Activated naive CD8-positive, alpha-beta T cell treated with anti-CD3 and anti-CD28 coated beads for 36 hours (primary cell): Measurements from ENCODE around the gene CHI3L2. TPM values are rescaled to one million over a fixed set of nuclear protein-coding genes. Genes with fewer than 3 reads are reported as not detected.

ENCODE experiments used
- DNase-seq: peaks from one replicate; pipeline ENCODE4 v3.0.0; 2021
- H3K27ac Mint-ChIP-seq: one replicate; pipeline ENCODE4 v1.8.0; 2022; ENCODE audit warnings: mild to moderate bottlenecking, moderate library complexity, mixed read lengths
- H3K27me3 Mint-ChIP-seq: one replicate; pipeline ENCODE4 v1.8.0; 2022; ENCODE audit warnings: mild to moderate bottlenecking, mixed read lengths
- H3K36me3 Mint-ChIP-seq: one replicate; pipeline ENCODE4 v1.8.0; 2021; ENCODE audit warnings: mild to moderate bottlenecking, mixed read lengths
- H3K4me1 Mint-ChIP-seq: one replicate; pipeline ENCODE4 v1.8.0; 2021; ENCODE audit warnings: mixed read lengths
- H3K4me3 Mint-ChIP-seq: one replicate; pipeline ENCODE4 v1.8.0; 2022; ENCODE audit warnings: mild to moderate bottlenecking, moderate library complexity, mixed read lengths
- H3K9me3 Mint-ChIP-seq: one replicate; pipeline ENCODE4 v1.8.0; 2022; ENCODE audit warnings: mixed read lengths
- total RNA-seq, 2 experiments: library from RNA; stranded (reverse); gene quantifications; one replicate each; pipeline ENCODE4 v1.2.3, GENCODE V29; 2021

CHI3L2 gene
- total RNA-seq, 2 experiments from 2014 or later, result 5.1 to 9.2 TPM

- H3K27me3 Mint-ChIP-seq, result no peaks in the 10 kb centered on the region
- peaks cover 88% of the 10 kb centered on the region for H3K4me1 Mint-ChIP-seq
- H3K27ac Mint-ChIP-seq, result peak overlapping the region; percentile 94
- peaks cover 16% of the 10 kb centered on the region for H3K36me3 Mint-ChIP-seq
- peak overlapping the region; percentile 78 for H3K4me3 Mint-ChIP-seq
- peaks cover 10% of the 10 kb centered on the region for H3K9me3 Mint-ChIP-seq
- DNase-seq, result peak; percentile 74
Observed at GRCh38 chr1:111222308-111223125, 5.0 kb upstream of the CHI3L2 start.

- Mint-ChIP-seq H3K27me3 (no peaks in the 10 kb centered on the region), H3K9me3 (peaks cover 5% of the 10 kb centered on the region), H3K4me1 (peaks cover 88% of the 10 kb centered on the region), H3K36me3 (peaks cover 10% of the 10 kb centered on the region), H3K27ac (peak overlapping the region; percentile 94), H3K4me3 (no peak overlapping the region)
- no peak for DNase-seq
Observed at GRCh38 chr1:111223126-111223685, 4.3 kb upstream of the CHI3L2 start.

- Mint-ChIP-seq H3K9me3 (no peaks in the 10 kb centered on the region), H3K27ac (peak overlapping the region; percentile 86), H3K4me1 (peaks cover 82% of the 10 kb centered on the region), H3K4me3 (peak overlapping the region; percentile 64), H3K36me3 (peaks cover 1% of the 10 kb centered on the region), H3K27me3 (no peaks in the 10 kb centered on the region)
- DNase-seq, result no peak
Observed at GRCh38 chr1:111225091-111225490, 2.4 kb upstream of the CHI3L2 start.

GRCh38 chr1:111225717-111226400 lies 1.7 kb upstream of the CHI3L2 start:
- Mint-ChIP-seq H3K27me3 (no peaks in the 10 kb centered on the region), H3K36me3 (peaks cover 1% of the 10 kb centered on the region), H3K4me3 (peak overlapping the region; percentile 64), H3K4me1 (peaks cover 78% of the 10 kb centered on the region), H3K27ac (peak overlapping the region; percentile 86), H3K9me3 (no peaks in the 10 kb centered on the region)
- DNase-seq, result no peak

DNA sequence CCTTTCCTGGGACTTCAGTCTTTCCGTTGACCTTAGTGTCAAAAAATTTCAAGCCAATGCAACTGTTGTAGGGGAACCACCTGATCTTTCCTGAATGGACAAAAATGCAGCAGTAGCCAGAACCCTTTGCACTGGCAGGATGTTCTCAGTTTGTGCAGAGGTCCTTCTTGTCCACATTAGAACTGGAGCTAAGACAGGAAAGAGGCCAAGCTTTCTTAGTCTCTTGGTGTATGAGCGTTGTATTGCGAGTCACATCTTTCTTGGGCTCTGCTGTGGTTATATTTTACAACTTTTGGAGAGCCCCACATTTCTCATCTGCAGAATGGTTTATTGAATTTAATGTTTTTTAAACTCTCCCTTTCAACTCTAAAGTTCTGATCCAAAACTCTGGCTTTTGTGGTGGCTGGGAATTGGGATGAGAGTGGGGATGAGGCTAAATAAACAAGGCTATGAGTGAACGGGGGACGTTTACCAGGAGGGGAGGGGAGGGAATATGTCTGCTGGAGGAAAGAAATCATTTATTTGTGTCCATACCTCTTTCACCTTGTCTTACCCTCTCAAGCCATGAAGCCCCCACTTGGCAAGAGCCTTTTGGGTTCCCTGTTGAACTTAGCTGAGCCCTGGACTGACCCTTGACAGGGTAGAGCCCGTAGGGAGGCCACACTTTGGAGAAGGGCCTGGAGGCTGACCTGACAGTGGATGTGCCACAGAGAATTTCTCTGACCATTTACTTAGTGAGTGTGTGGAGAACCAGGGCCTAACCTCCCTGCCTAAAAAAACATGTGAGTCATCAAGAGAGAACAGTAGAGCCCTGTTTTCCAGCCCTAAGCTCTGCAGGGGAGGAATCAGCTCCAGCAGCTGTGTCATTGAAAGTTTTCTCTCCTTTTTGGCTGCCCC lies 586 bp downstream of the CHI3L2 start:
- DNase-seq, result no peak
- H3K4me1 Mint-ChIP-seq, result peaks cover 67% of the 10 kb centered on the region
- H3K27ac Mint-ChIP-seq, result peak overlapping the region; percentile 62
- H3K27me3 Mint-ChIP-seq, result no peaks in the 10 kb centered on the region
- no peaks in the 10 kb centered on the region for H3K9me3 Mint-ChIP-seq
- peaks cover 1% of the 10 kb centered on the region for H3K36me3 Mint-ChIP-seq
- H3K4me3 Mint-ChIP-seq, result no peak overlapping the region

DNA sequence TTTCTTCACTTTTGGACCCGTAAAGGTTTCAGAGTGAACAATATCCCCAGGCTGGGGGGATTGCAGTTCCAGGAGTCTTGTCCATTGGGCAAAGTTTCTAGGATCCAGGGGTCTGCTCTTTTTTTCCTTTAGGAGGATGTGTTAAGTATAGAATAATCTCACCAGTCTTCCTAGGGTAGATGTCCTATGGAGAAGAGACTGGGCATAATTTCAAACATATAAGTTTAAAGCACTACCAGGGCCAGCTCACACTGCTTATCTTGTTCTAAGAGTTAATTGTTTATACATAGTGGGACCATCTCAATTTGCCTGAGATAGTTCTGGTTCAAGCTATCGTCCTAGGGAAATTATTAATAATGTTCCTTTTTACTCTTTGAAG lies 1.2 kb downstream of the CHI3L2 start:
- no peak for DNase-seq
- Mint-ChIP-seq H3K4me3 (no peak overlapping the region), H3K4me1 (peaks cover 62% of the 10 kb centered on the region), H3K9me3 (no peaks in the 10 kb centered on the region), H3K36me3 (peaks cover 1% of the 10 kb centered on the region), H3K27me3 (no peaks in the 10 kb centered on the region), H3K27ac (no peak overlapping the region)

DNA sequence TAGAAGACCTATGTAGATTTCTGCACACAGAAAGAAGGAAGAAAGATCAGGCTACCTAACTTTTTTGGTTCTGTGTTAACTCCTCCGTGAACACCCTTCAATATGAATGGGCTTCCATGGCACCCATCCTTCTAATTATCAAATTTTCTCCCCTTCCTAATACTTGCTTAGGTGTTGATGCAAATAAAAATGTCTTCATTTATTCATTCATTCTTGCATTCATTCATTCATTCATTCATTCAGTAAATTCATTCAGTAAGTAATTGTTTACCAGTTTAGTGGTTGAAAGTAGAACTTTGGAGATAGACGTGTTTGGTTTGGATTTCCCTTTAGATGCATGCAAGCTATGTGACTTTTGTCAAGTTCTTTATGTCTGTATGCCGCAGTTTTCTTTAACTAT lies 4.6 kb downstream of the CHI3L2 start:
- no peaks in the 10 kb centered on the region for H3K27me3 Mint-ChIP-seq
- no peak for DNase-seq
- no peak overlapping the region for H3K4me3 Mint-ChIP-seq
- peaks cover 45% of the 10 kb centered on the region for H3K4me1 Mint-ChIP-seq
- peaks cover 2% of the 10 kb centered on the region for H3K36me3 Mint-ChIP-seq
- no peaks in the 10 kb centered on the region for H3K9me3 Mint-ChIP-seq
- no peak overlapping the region for H3K27ac Mint-ChIP-seq

DNA sequence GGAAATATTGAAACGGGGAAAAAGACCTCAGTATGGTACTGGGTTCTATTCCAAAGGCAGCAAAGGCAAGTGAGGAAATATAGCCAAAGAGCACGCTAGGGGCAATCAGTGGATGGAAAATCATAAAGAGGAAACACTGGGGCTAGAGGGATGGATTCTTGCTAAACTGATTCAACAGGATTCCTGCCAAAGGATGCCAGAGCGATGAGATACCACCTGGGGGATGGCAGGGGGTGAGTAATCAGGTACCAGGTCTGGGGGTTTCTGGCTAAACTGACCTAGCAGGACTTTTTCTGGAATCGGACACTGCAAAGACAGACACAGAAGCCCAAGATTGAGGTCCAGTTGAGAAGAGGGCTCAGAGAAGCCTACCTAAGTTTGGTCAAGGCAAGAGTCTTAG lies 6.7 kb downstream of the CHI3L2 start:
- no peaks in the 10 kb centered on the region for H3K9me3 Mint-ChIP-seq
- H3K36me3 Mint-ChIP-seq, result peaks cover 6% of the 10 kb centered on the region

GRCh38 chr1:111234866-111235265 lies 7.4 kb downstream of the CHI3L2 start:
- no peak for DNase-seq
- no peaks in the 10 kb centered on the region for H3K9me3 Mint-ChIP-seq

More for the DNA sequence above, 6.7 kb downstream of the CHI3L2 start:
- DNase-seq, result no peak
- H3K27me3 Mint-ChIP-seq, result no peaks in the 10 kb centered on the region
- H3K27ac Mint-ChIP-seq, result no peak overlapping the region
- H3K4me1 Mint-ChIP-seq, result peaks cover 28% of the 10 kb centered on the region
- H3K4me3 Mint-ChIP-seq, result no peak overlapping the region

DNA sequence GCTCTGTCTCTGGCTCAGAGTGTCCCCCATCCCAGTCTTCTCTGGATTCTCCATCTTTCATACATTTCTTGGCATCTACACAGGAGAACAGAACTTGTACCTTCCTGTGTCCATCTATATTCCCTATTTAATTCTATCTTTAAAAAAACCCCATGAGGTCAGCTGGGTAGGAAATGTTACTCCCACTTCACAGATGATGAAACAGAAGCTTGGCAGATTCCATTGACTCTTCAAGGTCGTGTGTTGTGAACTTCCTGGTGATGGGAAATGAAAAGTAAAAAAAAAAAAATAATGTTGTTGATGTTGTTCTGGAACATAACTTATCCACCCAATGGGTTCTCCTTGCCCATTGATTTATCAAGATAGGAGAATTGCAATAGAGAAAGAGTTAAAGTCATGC lies 8.9 kb downstream of the CHI3L2 start:
- no peak overlapping the region for H3K27ac Mint-ChIP-seq
- H3K36me3 Mint-ChIP-seq, result peaks cover 10% of the 10 kb centered on the region
- no peaks in the 10 kb centered on the region for H3K9me3 Mint-ChIP-seq
- H3K27me3 Mint-ChIP-seq, result no peaks in the 10 kb centered on the region
- H3K4me1 Mint-ChIP-seq, result peaks cover 18% of the 10 kb centered on the region
- H3K4me3 Mint-ChIP-seq, result no peak overlapping the region
- no peak for DNase-seq

More at GRCh38 chr1:111234866-111235265, 7.4 kb downstream of the CHI3L2 start:
- no peak overlapping the region for H3K4me3 Mint-ChIP-seq
- H3K36me3 Mint-ChIP-seq, result peaks cover 8% of the 10 kb centered on the region
- H3K4me1 Mint-ChIP-seq, result peaks cover 26% of the 10 kb centered on the region
- no peak overlapping the region for H3K27ac Mint-ChIP-seq
- no peaks in the 10 kb centered on the region for H3K27me3 Mint-ChIP-seq

GRCh38 chr1:111236806-111237205 lies 9.3 kb downstream of the CHI3L2 start:
- no peak overlapping the region for H3K27ac Mint-ChIP-seq
- H3K27me3 Mint-ChIP-seq, result no peaks in the 10 kb centered on the region
- no peak for DNase-seq
- peaks cover 10% of the 10 kb centered on the region for H3K36me3 Mint-ChIP-seq
- peaks cover 17% of the 10 kb centered on the region for H3K4me1 Mint-ChIP-seq
- H3K4me3 Mint-ChIP-seq, result no peak overlapping the region
- no peaks in the 10 kb centered on the region for H3K9me3 Mint-ChIP-seq

DNA sequence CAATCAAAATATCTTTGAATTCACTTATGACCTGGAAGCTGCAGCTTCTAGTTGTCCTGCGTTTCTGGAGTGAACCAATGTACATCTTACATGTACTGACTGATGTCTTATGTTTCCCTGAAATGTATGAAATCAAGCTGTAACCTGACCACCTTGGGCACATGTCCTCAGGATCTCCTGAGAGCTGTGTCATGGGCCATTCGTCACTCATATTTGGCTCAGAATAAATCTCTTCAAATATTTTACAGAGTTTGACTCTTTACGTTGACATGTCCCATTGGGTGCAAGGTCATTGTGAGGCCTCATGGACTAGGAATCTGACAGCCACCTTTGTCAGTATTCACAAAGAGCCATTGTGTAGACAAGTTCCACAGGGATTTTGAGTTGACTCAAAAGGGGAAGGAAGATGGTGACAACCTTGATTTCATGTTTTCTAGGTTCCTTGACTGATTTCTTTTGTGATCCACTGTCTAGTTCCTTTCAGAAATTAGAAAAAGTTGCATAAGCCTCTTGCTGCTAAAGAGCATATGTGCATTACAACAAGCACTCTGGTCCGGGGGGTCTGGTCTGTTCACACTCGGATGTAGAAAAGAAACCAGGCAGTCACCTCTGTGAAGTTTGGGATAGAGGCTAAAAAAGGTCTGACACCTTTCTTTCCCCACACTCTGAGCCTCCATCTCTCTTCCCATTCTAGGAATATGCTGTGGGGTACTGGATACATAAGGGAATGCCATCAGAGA lies 10.7 kb downstream of the CHI3L2 start:
- H3K27ac Mint-ChIP-seq, result no peak overlapping the region
- peaks cover 10% of the 10 kb centered on the region for H3K4me1 Mint-ChIP-seq
- no peak overlapping the region for H3K4me3 Mint-ChIP-seq
- H3K27me3 Mint-ChIP-seq, result no peaks in the 10 kb centered on the region
- no peak for DNase-seq
- H3K9me3 Mint-ChIP-seq, result no peaks in the 10 kb centered on the region
- peaks cover 10% of the 10 kb centered on the region for H3K36me3 Mint-ChIP-seq

- Mint-ChIP-seq H3K4me3 (no peak overlapping the region), H3K36me3 (peaks cover 9% of the 10 kb centered on the region)
- DNase-seq, result no peak
Observed at GRCh38 chr1:111241797-111242196, 14.3 kb downstream of the CHI3L2 start.

More at GRCh38 chr1:111241797-111242196, 14.3 kb downstream of the CHI3L2 start:
- Mint-ChIP-seq H3K27ac (no peak overlapping the region), H3K4me1 (no peaks in the 10 kb centered on the region), H3K27me3 (no peaks in the 10 kb centered on the region), H3K9me3 (no peaks in the 10 kb centered on the region)
